Measurements from ENCODE around the gene SERPINA12.

DNA sequence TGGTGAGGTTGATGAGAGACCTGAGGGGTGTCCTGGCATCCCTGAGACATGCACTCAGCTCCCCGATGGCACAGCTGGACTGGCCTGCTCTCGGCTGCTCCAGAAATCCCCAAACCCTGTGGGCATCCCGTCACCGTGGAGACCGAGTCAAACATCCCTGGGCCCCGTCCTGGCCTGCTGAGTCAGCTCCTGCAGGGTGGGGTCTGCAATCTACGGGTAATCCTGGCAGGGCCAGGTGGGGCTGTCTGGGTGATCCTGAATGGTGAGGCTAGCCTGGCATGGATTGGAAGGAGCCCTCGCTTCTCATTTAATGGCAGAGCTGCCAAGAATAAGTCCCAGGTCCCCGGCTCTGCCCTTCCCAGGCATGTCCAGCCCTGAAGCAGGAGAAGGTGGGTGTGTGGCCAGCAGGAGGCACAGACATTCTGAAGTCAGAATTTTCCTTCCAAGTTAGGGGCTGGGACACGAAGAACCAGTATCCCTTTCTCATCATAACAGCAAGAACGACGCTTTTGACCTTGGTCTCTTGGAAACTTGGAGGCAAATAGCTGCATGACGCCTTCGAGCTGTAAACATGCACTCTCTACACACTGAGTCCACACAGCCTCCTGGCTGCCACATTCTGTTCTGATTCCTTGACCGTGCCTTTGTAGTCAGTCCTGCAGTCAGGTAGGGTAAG is 34.3 kb upstream of the SERPINA12 start:
- TF ChIP-seq, protein P1, sequence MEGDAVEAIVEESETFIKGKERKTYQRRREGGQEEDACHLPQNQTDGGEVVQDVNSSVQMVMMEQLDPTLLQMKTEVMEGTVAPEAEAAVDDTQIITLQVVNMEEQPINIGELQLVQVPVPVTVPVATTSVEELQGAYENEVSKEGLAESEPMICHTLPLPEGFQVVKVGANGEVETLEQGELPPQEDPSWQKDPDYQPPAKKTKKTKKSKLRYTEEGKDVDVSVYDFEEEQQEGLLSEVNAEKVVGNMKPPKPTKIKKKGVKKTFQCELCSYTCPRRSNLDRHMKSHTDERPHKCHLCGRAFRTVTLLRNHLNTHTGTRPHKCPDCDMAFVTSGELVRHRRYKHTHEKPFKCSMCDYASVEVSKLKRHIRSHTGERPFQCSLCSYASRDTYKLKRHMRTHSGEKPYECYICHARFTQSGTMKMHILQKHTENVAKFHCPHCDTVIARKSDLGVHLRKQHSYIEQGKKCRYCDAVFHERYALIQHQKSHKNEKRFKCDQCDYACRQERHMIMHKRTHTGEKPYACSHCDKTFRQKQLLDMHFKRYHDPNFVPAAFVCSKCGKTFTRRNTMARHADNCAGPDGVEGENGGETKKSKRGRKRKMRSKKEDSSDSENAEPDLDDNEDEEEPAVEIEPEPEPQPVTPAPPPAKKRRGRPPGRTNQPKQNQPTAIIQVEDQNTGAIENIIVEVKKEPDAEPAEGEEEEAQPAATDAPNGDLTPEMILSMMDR (IDR thresholded peaks at IDR 0.05), result no peak
- TF ChIP-seq POLR2A (IDR thresholded peaks at IDR 0.05) (no peak), EP300 (IDR thresholded peaks at IDR 0.05) (no peak), POLR2AphosphoS5 (IDR thresholded peaks at IDR 0.05) (no peak)

Data from stomach (tissue), 4 donors.